ENCODE measurements around the gene SLC66A2.

DNA sequence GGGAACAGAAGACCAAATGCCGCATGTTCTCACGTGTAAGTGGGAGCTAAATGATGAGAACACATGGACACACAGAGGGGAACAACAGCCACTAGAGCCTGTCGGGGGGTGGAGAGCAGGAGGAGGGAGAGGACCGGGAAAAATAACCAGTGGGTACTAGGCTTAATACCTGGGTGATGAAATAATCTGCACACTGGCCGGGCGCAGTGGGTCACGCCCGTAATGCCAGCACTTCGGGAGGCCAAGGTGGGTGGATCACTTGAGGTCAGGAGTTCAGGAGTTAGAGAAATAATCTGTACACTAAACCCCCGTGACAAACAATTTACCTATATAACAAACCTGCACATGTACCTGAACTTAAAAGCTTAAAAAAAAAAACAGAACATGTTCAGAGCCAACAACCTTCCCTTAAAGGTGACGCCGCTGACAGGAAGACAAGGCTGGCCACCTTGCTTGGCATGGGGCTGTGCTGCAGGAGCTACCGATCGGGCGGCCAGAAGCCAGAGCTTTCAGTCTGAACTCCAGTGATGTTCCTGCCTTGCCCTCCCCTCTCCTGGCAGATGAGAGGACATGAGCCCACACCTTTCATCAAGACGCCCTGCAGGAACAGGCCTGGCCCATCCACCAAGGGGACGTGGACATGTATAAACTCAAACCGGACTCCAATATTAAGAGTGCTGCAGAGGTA lies 11.2 kb downstream of the SLC66A2 start:
- TF ChIP-seq NKX3-1 (CRISPR knock-in tag; IDR thresholded peaks at IDR 0.05) (no peak), ZSCAN31 (CRISPR knock-in tag; IDR thresholded peaks at IDR 0.05; ENCODE audit: low read depth) (no peak)
